HepG2 (cell line): Measurements from ENCODE around the gene DUSP9. TPM values are rescaled to one million over a fixed set of nuclear protein-coding genes. Genes with fewer than 3 reads are reported as not detected.
A peak's percentile ranks its signal among the peaks of the same experiment; 100 is the strongest.

Experiments used
- ATF1 ChIP-seq: IDR thresholded peaks from 2 replicates; pipeline ENCODE4 v1.6.1; 2016; ENCODE audit warnings: mild to moderate bottlenecking, control low read depth
- ATF2 ChIP-seq: sonication (generic); formaldehyde crosslinking; IDR thresholded peaks from 2 replicates; pipeline ENCODE4 v1.4.0; 2020; ENCODE audit warnings: missing genetic modification reagents
- BRD4 ChIP-seq: sonication (generic); formaldehyde crosslinking; IDR thresholded peaks from 2 replicates; pipeline ENCODE4 v1.4.0; 2020; ENCODE audit warnings: missing genetic modification reagents
- CBX2 ChIP-seq, 2 experiments: fragments of 200-600 bp in 1 of 2; sonication (generic); formaldehyde crosslinking in 1 of 2; IDR thresholded peaks; 2 replicates each; pipeline versions ENCODE4 v1.7.0 to v1.8.1; 2018 to 2022; ENCODE audit warnings: low read depth in 2 of 2, low read length in 1 of 2, mild to moderate bottlenecking in 1 of 2, missing genetic modification reagents in 1 of 2
- EEA1 ChIP-seq: sonication (generic); formaldehyde crosslinking; IDR thresholded peaks from 2 replicates; pipeline ENCODE4 v1.5.1; 2020; ENCODE audit warnings: mild to moderate bottlenecking, missing genetic modification reagents, borderline replicate concordance
- FOXA1 ChIP-seq, 2 experiments: fragments of 450-650 bp in 1 of 2; sonication (generic) in 1 of 2; formaldehyde crosslinking in 1 of 2; IDR thresholded peaks; 2 replicates each; pipeline versions ENCODE4 v1.4.0 to v1.6.1; 2016 to 2020; ENCODE audit warnings: missing genetic modification reagents in 1 of 2
- HMG20A ChIP-seq: IDR thresholded peaks from 2 replicates; pipeline ENCODE4 v1.6.1; 2016; ENCODE audit warnings: borderline replicate concordance
- PAWR ChIP-seq: sonication (generic); formaldehyde crosslinking; IDR thresholded peaks from 2 replicates; pipeline ENCODE4 v1.4.0; 2020; ENCODE audit warnings: missing genetic modification reagents, mild to moderate bottlenecking, borderline replicate concordance
- RBM22 ChIP-seq: fragments of 200-400 bp; formaldehyde crosslinking; optimal IDR thresholded peaks from 2 replicates; pipeline ENCODE3; 2017; ENCODE audit warnings: mild to moderate bottlenecking, low read length, moderate library complexity
- RELA ChIP-seq: sonication (generic); formaldehyde crosslinking; IDR thresholded peaks from 2 replicates; pipeline ENCODE4 v1.4.0; 2020; ENCODE audit warnings: missing genetic modification reagents
- SOX6 ChIP-seq, 2 experiments: fragments of 450-650 bp in 1 of 2; sonication (generic) in 1 of 2; formaldehyde crosslinking in 1 of 2; IDR thresholded peaks; 2 replicates each; pipeline versions ENCODE4 v1.4.0 to v1.6.1; 2017 to 2020; ENCODE audit warnings: antibody characterized with exemption in 1 of 2, mild to moderate bottlenecking in 1 of 2, missing genetic modification reagents in 1 of 2
- TEF ChIP-seq: sonication (generic); formaldehyde crosslinking; IDR thresholded peaks from 2 replicates; pipeline ENCODE4 v1.5.0; 2020; ENCODE audit warnings: missing genetic modification reagents
- THAP11 ChIP-seq: IDR thresholded peaks from 2 replicates; pipeline ENCODE4 v1.6.1; 2016; ENCODE audit warnings: missing biosample characterization, missing genetic modification reagents
- ZNF33B ChIP-seq: sonication (generic); formaldehyde crosslinking; IDR thresholded peaks from 2 replicates; pipeline ENCODE4 v1.5.1; 2020; ENCODE audit warnings: mild to moderate bottlenecking, missing genetic modification reagents
- ZNF558 ChIP-seq: sonication (generic); formaldehyde crosslinking; IDR thresholded peaks from 2 replicates; pipeline ENCODE4 v1.9.0; 2022; ENCODE audit warnings: mild to moderate bottlenecking, missing genetic modification reagents, borderline replicate concordance
- ZNF772 ChIP-seq: sonication (generic); formaldehyde crosslinking; IDR thresholded peaks from 2 replicates; pipeline ENCODE4 v1.5.0; 2020; ENCODE audit warnings: mild to moderate bottlenecking, missing genetic modification reagents
- ZNF879 ChIP-seq: sonication (generic); formaldehyde crosslinking; IDR thresholded peaks from 2 replicates; pipeline ENCODE4 v1.8.1; 2023; ENCODE audit warnings: missing genetic modification reagents
- ZSCAN9 ChIP-seq: IDR thresholded peaks from 2 replicates; pipeline ENCODE4 v1.6.1; 2016; ENCODE audit warnings: borderline replicate concordance
- polyA plus RNA-seq, 8 experiments: library from polyadenylated mRNA; depleted of rRNA in 3 of 8; stranded (reverse) in 7 of 8; unstranded in 1 of 8; fragments of >200 nt; fragmentation: Illumina TruSeq in 4 of 8; extraction: Trizol in 4 of 8; gene quantifications; 2 replicates each; pipeline versions ENCODE4 v1.2.1 to v1.2.3, GENCODE V29; 2011 to 2016; ENCODE audit warnings: low read depth in 4 of 8, missing spikeins in 1 of 8, mixed read lengths in 1 of 8; ENCODE audit not compliant: insufficient read depth in 1 of 8
- total RNA-seq, 5 experiments: library from RNA; depleted of rRNA; stranded (reverse); fragments of >200 nt; fragmentation: Illumina TruSeq; extraction: Trizol; gene quantifications; 2 replicates each; pipeline ENCODE4 v1.2.3, GENCODE V29; 2016; ENCODE audit warnings: low read depth in 1 of 5
- TF ChIP-seq, protein P1 (sequence below): sonication (generic); formaldehyde crosslinking; IDR thresholded peaks from 2 replicates; pipeline ENCODE4 v1.8.0; 2022; ENCODE audit warnings: mild to moderate bottlenecking, missing genetic modification reagents
- TF ChIP-seq, protein P2 (sequence below): sonication (generic); formaldehyde crosslinking; IDR thresholded peaks from 2 replicates; pipeline ENCODE4 v1.5.1; 2020; ENCODE audit warnings: mild to moderate bottlenecking, missing genetic modification reagents, moderate library complexity

DUSP9 gene
- total and polyA plus RNA-seq, 2 of the 13 experiments (the other 11 are each of a cell fraction or from before 2014, with no cell fraction given) = 235 to 435 TPM

DNA sequence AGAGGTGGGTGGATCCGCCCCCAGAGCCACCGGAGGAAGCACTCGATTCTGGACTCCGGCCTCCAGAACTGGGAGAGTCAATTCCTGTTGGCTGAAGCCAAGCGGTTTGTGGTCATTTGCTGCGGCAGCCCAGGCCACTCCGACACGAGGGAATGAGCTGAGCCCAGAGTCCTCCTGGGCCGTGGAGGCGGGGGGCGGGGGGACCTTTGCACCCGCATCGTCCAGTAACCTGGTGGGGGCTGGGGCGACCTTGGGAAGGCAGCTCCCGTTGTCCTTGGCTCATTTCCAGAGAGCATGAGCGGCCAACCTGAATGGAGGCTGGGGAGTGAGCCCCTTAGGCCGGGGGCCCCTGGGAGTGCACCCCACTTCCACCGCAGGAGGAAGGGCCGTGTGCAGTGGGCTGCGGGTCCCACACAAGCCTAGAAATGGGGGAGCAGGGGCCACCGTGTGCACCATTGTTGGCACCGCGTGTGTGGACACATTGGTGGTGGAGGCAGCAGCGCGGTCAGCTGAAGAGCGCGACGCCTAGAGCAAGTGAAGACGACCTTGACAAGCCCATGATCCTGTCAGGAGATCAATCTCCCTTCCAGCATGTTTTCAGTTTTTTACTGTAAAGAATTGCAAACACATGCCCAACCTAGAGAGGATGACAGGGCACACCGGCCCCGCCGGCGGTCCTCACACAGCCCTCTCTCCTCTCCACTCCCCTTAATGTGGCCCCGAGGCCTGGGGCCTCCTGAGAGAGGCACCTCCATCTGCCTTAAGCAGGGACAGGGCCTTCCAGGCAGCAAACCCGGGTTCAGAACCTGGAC lies 19.9 kb upstream of the DUSP9 start (continued):
- TF ChIP-seq BRD4 (0 out of 2 replicates have a peak, but pooled peaks have one; percentile 29), ATF2 (CRISPR knock-in tag) (peak; percentile 42; the same call in 1 of the 2 replicates), RBM22 (peak; percentile 19), THAP11 (CRISPR knock-in tag) (no peak), PAWR (CRISPR knock-in tag) (no peak), ATF1 (CRISPR knock-in tag) (no peak), ZNF33B (CRISPR knock-in tag) (no peak), SOX6 (IDR thresholded peaks at IDR 0.05) (no peak), SOX6 (CRISPR knock-in tag; IDR thresholded peaks at IDR 0.05) (peak; percentile 53; the same call in 1 of the 2 replicates), RELA (CRISPR knock-in tag) (no peak), ZSCAN9 (CRISPR knock-in tag) (no peak), HMG20A (CRISPR knock-in tag) (no peak), ZNF558 (CRISPR knock-in tag) (no peak), CBX2 (IDR thresholded peaks at IDR 0.05; ENCODE audit: low read depth, low read length) (no peak), CBX2 (CRISPR knock-in tag; IDR thresholded peaks at IDR 0.05; ENCODE audit: low read depth) (no peak), FOXA1 (IDR thresholded peaks at IDR 0.05) (no peak), FOXA1 (CRISPR knock-in tag; IDR thresholded peaks at IDR 0.05) (peak; percentile 36), ZNF879 (no peak), TEF (CRISPR knock-in tag) (no peak), EEA1 (CRISPR knock-in tag) (no peak), ZNF772 (CRISPR knock-in tag) (no peak)
- TF ChIP-seq, protein P1, sequence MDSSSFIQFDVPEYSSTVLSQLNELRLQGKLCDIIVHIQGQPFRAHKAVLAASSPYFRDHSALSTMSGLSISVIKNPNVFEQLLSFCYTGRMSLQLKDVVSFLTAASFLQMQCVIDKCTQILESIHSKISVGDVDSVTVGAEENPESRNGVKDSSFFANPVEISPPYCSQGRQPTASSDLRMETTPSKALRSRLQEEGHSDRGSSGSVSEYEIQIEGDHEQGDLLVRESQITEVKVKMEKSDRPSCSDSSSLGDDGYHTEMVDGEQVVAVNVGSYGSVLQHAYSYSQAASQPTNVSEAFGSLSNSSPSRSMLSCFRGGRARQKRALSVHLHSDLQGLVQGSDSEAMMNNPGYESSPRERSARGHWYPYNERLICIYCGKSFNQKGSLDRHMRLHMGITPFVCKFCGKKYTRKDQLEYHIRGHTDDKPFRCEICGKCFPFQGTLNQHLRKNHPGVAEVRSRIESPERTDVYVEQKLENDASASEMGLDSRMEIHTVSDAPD = no peak
- TF ChIP-seq, protein P2, sequence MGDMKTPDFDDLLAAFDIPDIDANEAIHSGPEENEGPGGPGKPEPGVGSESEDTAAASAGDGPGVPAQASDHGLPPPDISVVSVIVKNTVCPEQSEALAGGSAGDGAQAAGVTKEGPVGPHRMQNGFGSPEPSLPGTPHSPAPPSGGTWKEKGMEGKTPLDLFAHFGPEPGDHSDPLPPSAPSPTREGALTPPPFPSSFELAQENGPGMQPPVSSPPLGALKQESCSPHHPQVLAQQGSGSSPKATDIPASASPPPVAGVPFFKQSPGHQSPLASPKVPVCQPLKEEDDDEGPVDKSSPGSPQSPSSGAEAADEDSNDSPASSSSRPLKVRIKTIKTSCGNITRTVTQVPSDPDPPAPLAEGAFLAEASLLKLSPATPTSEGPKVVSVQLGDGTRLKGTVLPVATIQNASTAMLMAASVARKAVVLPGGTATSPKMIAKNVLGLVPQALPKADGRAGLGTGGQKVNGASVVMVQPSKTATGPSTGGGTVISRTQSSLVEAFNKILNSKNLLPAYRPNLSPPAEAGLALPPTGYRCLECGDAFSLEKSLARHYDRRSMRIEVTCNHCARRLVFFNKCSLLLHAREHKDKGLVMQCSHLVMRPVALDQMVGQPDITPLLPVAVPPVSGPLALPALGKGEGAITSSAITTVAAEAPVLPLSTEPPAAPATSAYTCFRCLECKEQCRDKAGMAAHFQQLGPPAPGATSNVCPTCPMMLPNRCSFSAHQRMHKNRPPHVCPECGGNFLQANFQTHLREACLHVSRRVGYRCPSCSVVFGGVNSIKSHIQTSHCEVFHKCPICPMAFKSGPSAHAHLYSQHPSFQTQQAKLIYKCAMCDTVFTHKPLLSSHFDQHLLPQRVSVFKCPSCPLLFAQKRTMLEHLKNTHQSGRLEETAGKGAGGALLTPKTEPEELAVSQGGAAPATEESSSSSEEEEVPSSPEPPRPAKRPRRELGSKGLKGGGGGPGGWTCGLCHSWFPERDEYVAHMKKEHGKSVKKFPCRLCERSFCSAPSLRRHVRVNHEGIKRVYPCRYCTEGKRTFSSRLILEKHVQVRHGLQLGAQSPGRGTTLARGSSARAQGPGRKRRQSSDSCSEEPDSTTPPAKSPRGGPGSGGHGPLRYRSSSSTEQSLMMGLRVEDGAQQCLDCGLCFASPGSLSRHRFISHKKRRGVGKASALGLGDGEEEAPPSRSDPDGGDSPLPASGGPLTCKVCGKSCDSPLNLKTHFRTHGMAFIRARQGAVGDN = peak; percentile 29
